ENCODE measurements around the gene GNL2.
"Not testable (repeated sequence)": the region's sequence is repeated elsewhere in the genome, so short reads cannot be mapped to it uniquely, and the experiment has no call there.

The GNL2 gene

GRCh38 chr1:37559080-37559479, 36.7 kb downstream of the GNL2 start:
- DNase-seq = no peak

- DNase-seq = no peak
Observed at GRCh38 chr1:37558411-37558810, 37.3 kb downstream of the GNL2 start.

GRCh38 chr1:37557402-37557801, 38.3 kb downstream of the GNL2 start:
- no peak for DNase-seq

GRCh38 chr1:37556712-37557196, 39.0 kb downstream of the GNL2 start, which contains the start of gene DNALI1:
DNALI1 (plus strand) TSS chr1:37556940; CDS start chr1:37556995, 55 bp downstream.
- DNase-seq = peak in 2 of 5 donors; percentile 4 to 34

GRCh38 chr1:37553927-37554808, 41.6 kb downstream of the GNL2 start, which contains the start of gene SNIP1:
SNIP1 (minus strand) TSS chr1:37554293; CDS start chr1:37554229, 64 bp downstream.
- peak; percentile 77 to 93 (median 87) for DNase-seq

GRCh38 chr1:37553598-37553926, 42.2 kb downstream of the GNL2 start:
- no peak for DNase-seq

- no peak for DNase-seq
Observed at GRCh38 chr1:37549341-37549740, 46.4 kb downstream of the GNL2 start.

GRCh38 chr1:37545019-37545418, 50.7 kb downstream of the GNL2 start:
- no peak for DNase-seq

- DNase-seq = no peak
Observed at GRCh38 chr1:37544530-37544929, 51.2 kb downstream of the GNL2 start.

- no peak for DNase-seq
Observed at GRCh38 chr1:37540036-37540785, 55.5 kb downstream of the GNL2 start.

GRCh38 chr1:37539154-37539553, 56.6 kb downstream of the GNL2 start:
- not testable (repeated sequence) for DNase-seq

GRCh38 chr1:37537378-37537777, 58.4 kb downstream of the GNL2 start:
- peak in 1 of 5 donors; percentile 17 for DNase-seq

GRCh38 chr1:37533317-37534093, 62.2 kb downstream of the GNL2 start:
- no peak for DNase-seq

- DNase-seq = not testable (repeated sequence)
Observed at GRCh38 chr1:37532418-37533156, 63.1 kb downstream of the GNL2 start.

- DNase-seq = not testable (repeated sequence)
Observed at GRCh38 chr1:37529888-37530287, 65.8 kb downstream of the GNL2 start.

GRCh38 chr1:37519613-37520012, 76.1 kb downstream of the GNL2 start:
- no peak for DNase-seq

- DNase-seq = peak in 4 of 5 donors; percentile 12 to 53 (median 20)
Observed at GRCh38 chr1:37518929-37519328, 76.8 kb downstream of the GNL2 start.

- DNase-seq = not testable (repeated sequence)
Observed at GRCh38 chr1:37518241-37518640, 77.5 kb downstream of the GNL2 start.

- DNase-seq = no peak
Observed at GRCh38 chr1:37517569-37517968, 78.2 kb downstream of the GNL2 start.

Measured in T-helper 1 cell (primary cell).